Measurements from ENCODE around the gene FLOT1. TPM values are rescaled to one million over a fixed set of nuclear protein-coding genes. Genes with fewer than 3 reads are reported as not detected.

The FLOT1 gene
- total and polyA plus RNA-seq, 9 of the 15 experiments (the other 6 are each of a cell fraction or from before 2014, with no cell fraction given): 11.7 to 149 (median 118) TPM

GRCh38 chr6:30744054-30744805 lies 1.7 kb upstream of the FLOT1 start, which contains the start of gene IER3 (continued):
- TF ChIP-seq, protein P1, sequence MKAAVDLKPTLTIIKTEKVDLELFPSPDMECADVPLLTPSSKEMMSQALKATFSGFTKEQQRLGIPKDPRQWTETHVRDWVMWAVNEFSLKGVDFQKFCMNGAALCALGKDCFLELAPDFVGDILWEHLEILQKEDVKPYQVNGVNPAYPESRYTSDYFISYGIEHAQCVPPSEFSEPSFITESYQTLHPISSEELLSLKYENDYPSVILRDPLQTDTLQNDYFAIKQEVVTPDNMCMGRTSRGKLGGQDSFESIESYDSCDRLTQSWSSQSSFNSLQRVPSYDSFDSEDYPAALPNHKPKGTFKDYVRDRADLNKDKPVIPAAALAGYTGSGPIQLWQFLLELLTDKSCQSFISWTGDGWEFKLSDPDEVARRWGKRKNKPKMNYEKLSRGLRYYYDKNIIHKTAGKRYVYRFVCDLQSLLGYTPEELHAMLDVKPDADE (conservative IDR thresholded peaks at IDR 0.05; ENCODE audit: control insufficient read depth, low read depth, low read length): 0 out of 2 replicates have a peak, but pooled peaks have one; percentile 19
- TF ChIP-seq, protein P2, sequence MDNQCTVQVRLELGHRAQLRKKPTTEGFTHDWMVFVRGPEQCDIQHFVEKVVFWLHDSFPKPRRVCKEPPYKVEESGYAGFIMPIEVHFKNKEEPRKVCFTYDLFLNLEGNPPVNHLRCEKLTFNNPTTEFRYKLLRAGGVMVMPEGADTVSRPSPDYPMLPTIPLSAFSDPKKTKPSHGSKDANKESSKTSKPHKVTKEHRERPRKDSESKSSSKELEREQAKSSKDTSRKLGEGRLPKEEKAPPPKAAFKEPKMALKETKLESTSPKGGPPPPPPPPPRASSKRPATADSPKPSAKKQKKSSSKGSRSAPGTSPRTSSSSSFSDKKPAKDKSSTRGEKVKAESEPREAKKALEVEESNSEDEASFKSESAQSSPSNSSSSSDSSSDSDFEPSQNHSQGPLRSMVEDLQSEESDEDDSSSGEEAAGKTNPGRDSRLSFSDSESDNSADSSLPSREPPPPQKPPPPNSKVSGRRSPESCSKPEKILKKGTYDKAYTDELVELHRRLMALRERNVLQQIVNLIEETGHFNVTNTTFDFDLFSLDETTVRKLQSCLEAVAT (IDR thresholded peaks at IDR 0.05): peak; percentile 48 to 76; a peak in 2 of 4 replicates
- TF ChIP-seq ZNF79 (CRISPR knock-in tag; IDR thresholded peaks at IDR 0.05; ENCODE audit: low read depth): 0 out of 2 replicates have a peak, but pooled peaks have one; percentile 41
- peak; percentile 54; the same call in 1 of the 2 replicates for TF ChIP-seq ESRRA (IDR thresholded peaks at IDR 0.05; ENCODE audit: borderline replicate concordance, low read depth)
- no peak for TF ChIP-seq ID3 (CRISPR knock-in tag; IDR thresholded peaks at IDR 0.05)
- TF ChIP-seq ID3 (tag; IDR thresholded peaks at IDR 0.05): peak; percentile 41
- TF ChIP-seq XRCC5 (IDR thresholded peaks at IDR 0.05; ENCODE audit: low read depth, low read length): no peak
- no peak for TF ChIP-seq SREBF2 (CRISPR knock-in tag; IDR thresholded peaks at IDR 0.05)
- peak; percentile 66 for TF ChIP-seq PCBP1 (IDR thresholded peaks at IDR 0.05; ENCODE audit: low read depth, low read length, poor library complexity, severe bottlenecking)
- 0 out of 2 replicates have a peak, but pooled peaks have one; percentile 30 for TF ChIP-seq NCOR1 (IDR thresholded peaks at IDR 0.05)
- peak in 1 of 2 experiments; percentile 44; a peak in 1 of 4 replicates for TF ChIP-seq ZMIZ1 (IDR thresholded peaks at IDR 0.05; ENCODE audit: low read depth in 2 of 2, low read length in 2 of 2)
- no peak for TF ChIP-seq STAT5B (CRISPR knock-in tag; IDR thresholded peaks at IDR 0.05)
- peak; percentile 51 for TF ChIP-seq BRD9 (IDR thresholded peaks at IDR 0.05; ENCODE audit: low read depth, partially characterized antibody)
- TF ChIP-seq SIN3A (IDR thresholded peaks at IDR 0.05; ENCODE audit: borderline replicate concordance in 2 of 2, control insufficient read depth in 1 of 2, low read depth in 2 of 2, low read length in 2 of 2): peak in 1 of 2 experiments; percentile 6; a peak in 2 of 4 replicates
- TF ChIP-seq GTF2E2 (tag; IDR thresholded peaks at IDR 0.05): peak; percentile 98
- TF ChIP-seq TFAP4 (CRISPR knock-in tag; IDR thresholded peaks at IDR 0.05; ENCODE audit: borderline replicate concordance): peak; percentile 95
- TF ChIP-seq ZFP36 (IDR thresholded peaks at IDR 0.05; ENCODE audit: low read depth, low read length, partially characterized antibody): peak; percentile 6
